HL-60/S4 treated with retinoic acid at 250 ng/mL for 4 days and 3 days (cell line): Measurements from ENCODE around the gene STH.

Experiments
- in situ Hi-C: fragments of 300-500 bp; cut with MboI; formaldehyde crosslinking; loops from 2 replicates; pipeline ENCODE4 v1.7.0; 2022; ENCODE audit warnings: low sequenced_read_pairs

The STH gene

GRCh38 chr17:46042925-46043324, 43.9 kb downstream of the STH start:
- in situ Hi-C loops: no loop called here

- in situ Hi-C loops: no loop called here
These were observed 44.6 kb downstream of the STH start for GRCh38 chr17:46043606-46044005.

- in situ Hi-C loops: no loop called here
These were observed 45.4 kb downstream of the STH start for GRCh38 chr17:46044286-46044928.

GRCh38 chr17:46044989-46045388, 45.9 kb downstream of the STH start:
- in situ Hi-C loops: no loop called here

- in situ Hi-C loops: no loop called here
These were observed 46.6 kb downstream of the STH start for GRCh38 chr17:46045639-46046038.

- in situ Hi-C loops: no loop called here
These were observed 47.9 kb downstream of the STH start for GRCh38 chr17:46046957-46047356.

- in situ Hi-C loops: no loop called here
These were observed 48.3 kb downstream of the STH start for GRCh38 chr17:46047398-46047797.

- in situ Hi-C loops: no loop called here
These were observed 48.8 kb downstream of the STH start for GRCh38 chr17:46047856-46048255.
